NCI-H2227 (cell line): ENCODE results near the gene PKHD1.
"Not testable (repeated sequence)": the region's sequence is repeated elsewhere in the genome, so short reads cannot be mapped to it uniquely, and the experiment has no call there.

ENCODE experiments used
- DNase-seq: peaks from one replicate; lab custom pipeline; 2025; ENCODE audit not compliant: unreplicated experiment; lab: John Stamatoyannopoulos, UW

Gene PKHD1

DNA sequence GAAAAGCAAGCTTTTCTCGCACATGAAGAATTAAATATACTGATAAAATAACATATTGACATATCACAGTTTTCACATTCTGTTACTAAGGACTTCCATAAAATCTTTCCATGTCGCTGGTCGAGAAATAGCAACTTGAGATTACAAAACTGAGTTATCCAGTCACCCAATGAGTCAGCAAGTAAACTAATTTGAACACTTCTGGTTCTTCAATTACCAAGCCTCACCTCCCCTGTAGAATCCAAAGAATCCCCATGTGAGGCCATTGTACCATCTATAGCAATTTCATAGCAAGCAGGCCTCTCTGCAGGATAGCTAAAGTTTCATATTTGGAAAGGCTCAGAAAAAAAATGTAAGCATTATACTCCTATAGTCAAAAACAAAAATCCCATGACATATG is 87.3 kb downstream of the PKHD1 start:
- no peak for DNase-seq

DNA sequence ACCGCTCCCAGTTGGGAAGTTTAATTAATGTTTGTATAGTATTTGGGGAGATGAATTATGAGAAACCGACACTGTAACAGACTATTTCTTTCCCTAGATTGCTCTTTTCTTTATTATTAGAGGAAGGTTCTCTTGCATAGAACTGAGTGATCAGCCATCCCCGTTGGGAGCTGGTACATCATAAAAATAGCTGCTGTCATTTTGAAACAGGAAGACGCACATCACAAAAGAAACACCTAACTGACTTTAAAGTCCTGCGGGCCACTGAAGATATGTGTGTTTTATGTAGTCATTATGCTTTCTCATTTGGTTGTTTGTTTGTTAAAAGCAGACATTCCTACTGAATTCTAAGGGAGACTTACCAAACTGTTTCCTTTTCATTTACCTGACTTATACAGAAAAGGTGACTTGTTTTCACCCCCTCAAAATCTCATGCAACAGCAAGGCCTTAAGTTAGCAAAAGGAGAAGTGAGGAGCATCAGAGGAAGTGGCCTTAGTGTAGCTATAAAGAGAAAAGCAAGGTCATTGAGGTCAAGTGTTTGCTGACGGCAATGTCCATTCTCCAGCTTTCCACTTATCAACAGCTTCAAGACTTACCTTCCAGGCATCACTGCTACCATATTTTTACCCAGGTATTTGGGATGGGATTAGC is 91.0 kb downstream of the PKHD1 start:
- no peak for DNase-seq

DNA sequence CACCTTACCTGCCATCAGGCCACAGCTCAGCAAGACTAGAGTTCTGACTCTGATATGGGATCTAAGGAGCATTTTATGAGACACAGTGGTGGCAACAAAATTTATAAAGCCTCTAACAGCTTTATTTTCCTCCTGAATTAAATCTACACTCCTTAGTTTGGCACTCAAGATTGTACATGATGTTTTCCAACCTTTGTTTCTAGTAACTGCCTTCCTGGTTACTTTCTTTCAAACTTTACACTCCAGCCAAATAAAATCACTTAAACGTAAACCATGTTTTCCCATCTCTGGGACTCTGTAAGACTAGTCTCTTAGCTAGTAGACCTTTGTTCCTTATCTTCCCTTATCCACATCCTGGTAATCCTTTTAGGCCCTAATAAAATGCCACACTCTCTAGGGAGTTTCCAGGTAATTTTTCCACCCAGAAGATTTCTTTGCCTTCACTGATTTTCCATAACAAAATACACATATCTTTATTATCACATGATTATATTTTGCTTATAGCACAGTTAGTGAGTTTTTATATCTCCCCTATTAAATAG is 92.1 kb downstream of the PKHD1 start:
- DNase-seq, result no peak

DNA sequence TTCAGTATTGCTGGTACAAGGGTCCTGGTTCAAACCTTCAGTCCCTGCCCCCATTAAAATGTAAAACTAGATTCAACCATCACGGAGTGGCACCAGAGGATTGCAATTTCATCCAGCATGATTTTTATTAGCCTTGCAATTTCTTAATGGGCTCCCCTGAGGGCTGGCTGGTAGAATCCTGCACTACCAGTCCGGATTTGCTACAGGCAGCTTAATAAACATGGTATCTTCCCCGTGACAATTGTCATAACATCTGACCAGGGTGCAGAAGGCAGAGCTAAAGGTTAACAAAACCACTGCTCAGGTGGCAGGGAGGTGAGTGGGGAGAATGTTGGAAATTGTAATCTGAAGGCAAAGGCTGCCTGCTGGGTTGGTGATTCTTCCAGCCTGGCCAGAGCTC is 94.5 kb downstream of the PKHD1 start:
- no peak for DNase-seq

DNA sequence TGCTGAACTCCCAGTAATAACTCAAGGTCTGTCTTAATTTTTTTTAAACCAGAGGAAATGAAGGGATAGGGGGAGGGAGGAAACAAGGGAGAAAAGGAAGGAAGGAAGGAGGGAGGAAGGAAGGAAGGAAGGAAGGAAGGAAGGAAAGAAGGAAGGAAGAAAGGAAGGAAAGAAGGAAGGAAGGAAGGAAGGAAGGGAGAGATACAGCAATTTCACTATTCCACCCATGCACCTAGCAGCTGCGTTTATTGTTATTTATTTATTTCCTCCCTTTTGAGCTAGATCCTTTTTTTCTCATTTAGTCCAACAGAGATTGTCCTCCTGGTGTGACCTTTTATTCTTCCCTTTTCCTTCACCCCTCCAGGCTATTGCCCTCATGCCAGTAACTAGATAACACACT is 97.6 kb downstream of the PKHD1 start:
- DNase-seq, result no peak

DNA sequence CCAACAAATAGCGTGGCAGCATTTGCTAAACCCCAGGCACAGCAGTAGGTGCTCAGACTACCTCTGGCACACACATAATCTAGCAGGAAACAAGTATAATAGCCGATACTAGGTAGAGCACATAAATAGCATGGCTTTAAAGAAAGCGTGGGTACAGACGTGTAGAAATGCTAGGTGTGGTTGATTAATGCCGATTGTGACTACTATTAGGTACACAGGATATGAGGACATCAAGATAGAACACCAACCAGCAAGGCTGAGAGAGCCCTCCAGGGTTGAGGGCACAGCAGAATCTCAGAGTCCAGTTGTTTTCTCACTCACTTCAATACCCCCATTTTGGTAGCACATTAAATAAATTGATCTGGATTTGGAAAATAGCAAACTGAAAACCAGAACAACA is 100.5 kb downstream of the PKHD1 start:
- DNase-seq, result no peak

DNA sequence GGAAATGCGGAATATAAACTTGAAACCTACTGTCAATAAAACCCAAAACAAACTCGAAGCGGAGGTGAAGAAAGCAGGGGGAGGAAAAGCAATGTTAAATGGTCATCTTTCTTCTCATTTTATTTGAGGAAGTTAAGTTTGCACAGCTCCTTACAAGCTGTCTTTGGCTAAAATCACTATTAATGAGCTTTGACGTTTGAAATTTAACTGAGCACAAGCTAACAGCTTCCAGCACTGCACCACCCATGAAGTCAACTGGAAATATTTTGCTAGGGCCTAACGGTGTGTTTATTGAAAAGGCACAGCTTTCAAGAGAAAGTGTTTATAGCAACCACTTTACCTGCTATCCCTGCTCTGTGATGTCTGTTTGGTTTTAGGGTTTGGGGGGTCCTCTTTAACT is 103.8 kb downstream of the PKHD1 start:
- DNase-seq, result no peak

DNA sequence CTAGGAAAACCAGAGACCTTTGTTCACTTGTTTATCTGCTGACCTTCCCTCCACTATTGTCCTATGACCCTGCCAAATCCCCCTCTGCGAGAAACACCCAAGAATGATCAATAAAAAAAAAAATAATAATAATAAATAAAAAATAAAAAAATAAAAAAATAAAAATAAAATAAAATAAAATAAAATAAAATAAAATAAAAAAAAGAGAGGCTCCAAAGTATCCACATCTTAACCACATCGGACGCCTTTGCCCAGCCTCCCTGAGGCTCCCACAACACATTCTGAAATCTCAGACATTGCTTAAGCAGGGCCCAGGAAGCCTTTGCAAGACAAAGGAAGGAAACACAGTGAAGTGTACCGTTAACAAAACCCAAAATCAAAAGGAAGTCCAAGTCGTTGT is 104.7 kb downstream of the PKHD1 start:
- not testable (repeated sequence) for DNase-seq

DNA sequence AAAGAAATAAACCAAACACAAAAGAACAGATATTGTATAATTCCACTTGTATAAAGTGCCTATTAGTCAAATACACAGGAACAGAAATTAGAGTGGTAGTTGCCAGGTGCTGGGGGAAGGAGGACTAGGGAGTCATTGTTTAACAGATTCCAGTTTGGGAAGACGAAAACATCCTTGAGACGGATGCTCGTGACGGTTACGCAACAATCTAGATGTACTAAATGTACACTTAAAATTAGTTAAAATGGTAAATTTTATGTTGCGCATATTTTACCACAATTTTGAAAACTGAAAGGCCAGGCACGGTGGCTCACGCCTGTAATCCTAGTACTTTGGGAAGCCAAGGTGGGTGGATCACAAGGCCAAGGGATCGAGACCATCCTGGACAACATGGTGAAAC is 111.0 kb downstream of the PKHD1 start:
- no peak for DNase-seq

DNA sequence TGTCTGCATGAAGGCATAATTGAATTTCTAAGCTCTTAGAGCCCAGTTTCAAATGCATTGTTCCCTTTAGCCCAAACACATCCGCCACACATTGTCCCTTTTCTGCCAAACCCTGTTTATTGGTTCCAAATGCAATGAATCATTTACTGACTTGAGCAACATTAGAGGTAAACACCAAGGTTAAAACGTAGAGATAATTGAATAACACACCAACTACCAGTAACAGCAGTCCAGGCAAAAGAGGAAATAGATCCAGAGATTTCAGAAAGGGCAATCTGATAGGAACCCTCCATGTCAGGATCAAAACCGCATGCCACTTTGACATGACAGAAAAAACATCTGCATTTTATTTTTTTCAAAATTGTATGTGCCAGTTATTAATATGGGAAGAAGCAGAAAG is 114.8 kb downstream of the PKHD1 start:
- DNase-seq, result no peak

DNA sequence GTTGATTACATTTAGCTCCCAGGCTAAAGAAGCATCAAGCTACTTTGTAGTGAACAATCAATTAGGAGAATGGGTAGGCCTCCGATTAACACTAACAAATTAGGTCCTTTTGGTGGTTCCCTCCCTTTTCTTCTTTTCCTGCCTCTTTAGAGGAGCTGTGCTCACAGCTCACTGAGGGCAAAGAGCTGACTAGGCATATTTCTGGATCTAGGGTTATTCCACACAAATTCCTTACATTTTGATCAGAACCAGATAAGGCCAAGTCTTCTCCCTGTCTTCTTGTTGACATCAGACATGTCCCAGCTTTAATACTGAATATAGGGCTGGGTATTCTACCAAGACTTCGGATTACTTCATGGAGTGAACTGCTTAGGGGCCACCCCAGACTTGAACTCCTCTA is 119.1 kb downstream of the PKHD1 start:
- no peak for DNase-seq

DNA sequence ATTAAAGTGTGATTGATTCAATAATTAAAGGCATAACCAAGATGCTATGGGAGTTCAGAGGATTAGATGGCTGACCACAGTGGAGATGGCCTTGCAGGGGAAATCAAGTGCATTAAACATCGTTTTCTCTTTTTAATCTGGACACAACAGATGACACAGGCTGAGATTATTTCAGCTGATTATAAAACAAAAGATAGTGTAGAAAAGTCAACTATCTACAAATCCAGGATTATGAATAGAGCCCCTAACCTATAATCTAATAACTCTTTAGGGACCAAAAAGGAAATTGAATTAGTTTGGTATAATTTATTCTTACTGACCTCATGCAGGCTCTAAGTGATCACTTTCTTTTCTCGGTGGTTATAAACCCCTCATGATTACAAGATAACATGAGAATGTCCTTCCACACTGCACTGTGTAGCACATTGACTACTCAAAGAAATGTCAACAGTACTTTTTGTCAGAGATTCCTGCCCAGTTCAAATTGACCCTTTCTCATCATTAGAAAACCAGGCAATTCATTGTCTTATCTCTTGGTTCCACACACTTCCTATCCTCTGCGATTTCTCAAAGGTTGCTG is 122.1 kb downstream of the PKHD1 start:
- no peak for DNase-seq

DNA sequence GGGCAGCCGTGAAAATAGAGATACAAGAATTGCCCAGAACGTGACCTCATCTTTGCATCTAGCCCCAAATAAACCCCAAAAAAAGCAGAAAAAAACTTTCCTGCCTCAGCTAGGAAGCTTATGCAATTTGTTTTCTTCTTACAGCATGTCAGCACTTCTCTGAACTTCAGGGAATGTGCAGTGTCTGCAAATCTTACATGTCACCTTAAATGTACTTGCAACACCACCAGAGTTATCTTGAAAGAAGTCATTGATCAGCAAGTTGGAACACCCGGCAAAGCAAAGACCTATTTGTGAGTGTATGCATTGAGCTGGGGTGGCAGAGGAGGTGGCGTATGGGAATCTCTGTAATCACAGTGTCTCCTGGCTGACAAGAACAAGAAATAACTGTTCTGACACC is 123.4 kb downstream of the PKHD1 start:
- DNase-seq, result no peak

DNA sequence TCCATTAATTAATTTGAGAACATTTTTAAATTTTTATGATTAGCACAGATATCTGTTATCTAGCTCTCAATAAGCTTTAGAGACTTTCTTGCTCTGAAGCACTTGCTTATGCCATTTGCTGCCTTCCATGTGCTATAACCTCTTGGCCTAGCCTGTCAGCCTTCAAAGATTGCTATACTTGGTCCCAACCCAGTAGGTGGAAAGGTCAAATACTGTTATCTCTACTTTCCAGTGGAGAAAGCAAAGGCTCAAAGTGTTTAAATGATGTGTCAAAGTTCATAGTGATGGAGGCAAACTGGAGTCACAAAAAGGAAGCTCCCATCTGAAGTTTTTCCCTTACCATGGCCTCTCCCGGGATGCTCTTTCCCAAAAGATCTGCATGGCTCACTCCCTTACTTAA is 125.1 kb downstream of the PKHD1 start:
- no peak for DNase-seq

DNA sequence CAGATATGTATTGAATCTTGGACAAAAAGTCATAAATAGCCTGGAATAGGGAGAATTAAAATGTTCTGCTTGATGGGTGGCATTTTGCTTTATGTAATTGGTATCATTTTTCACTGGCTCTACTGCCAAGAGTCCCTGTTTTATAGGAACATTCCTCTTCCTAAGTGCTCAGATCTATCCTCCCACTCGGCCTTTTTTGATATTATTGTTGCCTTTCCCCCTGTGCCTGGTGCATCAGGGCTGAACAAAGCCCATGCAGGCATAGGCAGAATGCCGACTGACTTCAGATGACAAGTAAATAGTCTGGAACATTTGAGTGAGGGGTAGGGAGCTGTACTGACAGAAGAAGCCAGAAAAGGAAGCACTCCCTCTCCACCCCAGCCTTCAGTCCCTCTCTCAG is 127.0 kb downstream of the PKHD1 start:
- DNase-seq, result no peak

DNA sequence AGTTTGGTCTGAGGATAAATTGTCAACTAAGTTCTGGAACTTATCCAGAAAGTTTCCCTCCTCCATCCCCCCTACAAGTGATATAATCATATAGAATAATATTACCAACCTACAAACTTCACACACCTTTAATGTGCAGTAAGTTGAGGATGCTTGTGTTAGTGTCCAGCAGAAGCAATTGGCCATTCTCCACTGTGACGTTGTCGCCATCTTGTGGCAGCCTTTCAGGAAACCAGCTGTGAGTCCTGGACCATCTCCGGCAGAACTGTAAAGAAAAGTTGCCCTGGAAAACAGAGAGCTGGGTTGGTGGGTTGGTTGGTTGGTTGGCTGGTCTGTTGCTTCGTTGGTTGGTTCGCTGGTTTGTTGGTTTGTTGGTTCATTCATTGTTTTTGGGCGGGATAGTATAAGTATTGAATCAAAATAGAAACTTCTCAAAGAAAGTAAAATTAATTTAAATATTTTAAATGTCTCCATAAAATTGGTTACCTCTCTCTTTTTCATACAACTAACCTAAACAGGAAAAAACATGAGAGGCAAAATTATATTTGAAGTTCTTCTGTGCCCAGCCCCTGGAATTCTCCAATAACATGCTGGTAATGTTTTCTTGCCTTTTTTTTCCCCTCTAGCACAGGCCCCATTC is 127.5 kb downstream of the PKHD1 start:
- peak; percentile 77 for DNase-seq

DNA sequence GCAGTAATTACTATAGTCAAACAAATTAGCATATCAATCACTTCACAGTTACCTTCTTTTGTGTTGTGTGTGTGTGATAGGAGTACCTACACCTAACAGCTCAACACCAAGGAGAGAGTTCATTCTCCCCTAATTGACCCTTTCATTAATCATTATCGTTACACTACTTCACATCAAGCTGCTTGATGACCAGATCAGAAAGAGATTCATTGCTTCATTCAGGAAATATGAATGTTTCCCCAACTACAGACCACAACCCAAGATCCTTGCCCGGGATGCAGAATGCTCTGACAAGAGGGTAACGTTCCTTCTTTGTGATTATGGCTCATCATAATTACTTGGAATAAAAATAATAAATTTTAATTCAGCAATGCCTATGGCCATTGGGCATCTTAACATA is 132.7 kb downstream of the PKHD1 start:
- no peak for DNase-seq

DNA sequence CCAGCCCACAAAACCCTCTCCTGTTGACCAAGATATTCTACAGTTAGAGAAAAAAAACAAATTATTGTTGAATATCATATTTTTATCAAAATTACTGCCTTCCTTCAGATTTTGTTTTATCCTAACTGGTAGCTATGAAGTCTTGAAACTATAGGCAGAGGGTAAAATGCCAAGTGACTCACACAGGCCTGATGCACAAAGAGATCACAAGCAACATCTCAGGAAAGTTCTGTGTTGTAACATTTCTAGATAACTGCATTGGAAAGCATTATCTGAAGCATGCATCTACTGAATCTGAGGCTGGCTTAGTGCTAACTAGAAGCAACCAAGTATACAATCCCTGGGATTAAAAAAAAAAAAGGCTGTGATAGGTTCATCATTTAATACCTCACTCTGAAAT is 134.2 kb downstream of the PKHD1 start:
- DNase-seq, result no peak

DNA sequence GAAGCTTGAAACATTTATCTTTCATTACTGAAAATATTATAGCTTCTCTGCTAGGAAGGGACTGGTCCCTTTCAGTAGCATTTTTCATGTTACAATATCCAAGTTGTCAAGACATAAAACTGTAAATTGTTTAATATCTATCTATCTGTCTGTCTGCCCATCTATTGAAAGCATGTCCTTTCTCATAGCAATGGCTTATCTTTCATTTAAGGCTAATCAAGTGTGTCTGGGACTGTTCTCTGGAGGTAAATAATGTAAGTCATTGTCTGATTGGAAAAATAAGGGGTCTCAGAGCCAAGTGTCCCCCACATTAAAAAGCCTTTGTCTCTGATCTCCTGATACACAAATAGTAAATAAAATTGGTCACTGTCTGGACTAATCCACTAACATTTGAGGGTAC is 135.5 kb downstream of the PKHD1 start:
- DNase-seq, result no peak

DNA sequence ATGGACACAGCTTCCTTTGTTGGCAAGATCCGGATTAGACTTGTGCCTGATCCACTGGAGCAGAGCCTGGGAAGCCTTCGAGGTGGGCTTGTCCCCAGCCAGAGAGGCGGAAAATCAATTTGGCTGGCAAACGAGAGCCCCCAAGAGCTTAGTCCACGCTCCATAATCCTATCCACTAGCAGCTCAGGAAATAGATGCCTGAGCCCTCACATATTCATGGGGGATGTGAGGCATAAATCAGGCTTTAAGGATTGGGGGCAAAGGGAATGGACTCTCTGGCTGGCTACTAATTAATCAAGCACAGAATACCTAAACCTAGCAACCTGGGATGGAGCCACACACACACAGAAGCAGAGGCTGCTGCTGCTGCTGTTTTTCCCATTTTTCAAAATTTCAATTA is 137.9 kb downstream of the PKHD1 start:
- DNase-seq, result no peak

DNA sequence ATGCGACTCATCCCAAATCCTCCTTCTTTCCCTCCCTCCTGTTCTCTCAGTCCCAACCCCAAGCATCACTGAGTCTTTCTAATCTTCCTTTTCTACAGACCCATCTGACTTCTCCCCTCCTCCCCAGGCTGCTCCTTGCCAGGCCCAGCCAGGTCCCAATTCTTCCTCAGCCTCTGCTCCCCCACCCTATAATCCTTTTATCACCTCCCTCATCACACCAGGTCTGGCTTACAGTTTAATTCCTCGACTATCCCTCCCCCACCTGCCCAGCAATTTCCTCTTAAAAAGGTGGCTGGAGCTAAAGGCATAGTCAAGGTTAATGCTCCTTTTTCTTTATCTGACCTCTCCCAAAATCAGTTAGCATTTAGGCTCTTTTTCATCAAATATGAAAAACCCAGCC is 147.7 kb downstream of the PKHD1 start:
- DNase-seq, result not testable (repeated sequence)

DNA sequence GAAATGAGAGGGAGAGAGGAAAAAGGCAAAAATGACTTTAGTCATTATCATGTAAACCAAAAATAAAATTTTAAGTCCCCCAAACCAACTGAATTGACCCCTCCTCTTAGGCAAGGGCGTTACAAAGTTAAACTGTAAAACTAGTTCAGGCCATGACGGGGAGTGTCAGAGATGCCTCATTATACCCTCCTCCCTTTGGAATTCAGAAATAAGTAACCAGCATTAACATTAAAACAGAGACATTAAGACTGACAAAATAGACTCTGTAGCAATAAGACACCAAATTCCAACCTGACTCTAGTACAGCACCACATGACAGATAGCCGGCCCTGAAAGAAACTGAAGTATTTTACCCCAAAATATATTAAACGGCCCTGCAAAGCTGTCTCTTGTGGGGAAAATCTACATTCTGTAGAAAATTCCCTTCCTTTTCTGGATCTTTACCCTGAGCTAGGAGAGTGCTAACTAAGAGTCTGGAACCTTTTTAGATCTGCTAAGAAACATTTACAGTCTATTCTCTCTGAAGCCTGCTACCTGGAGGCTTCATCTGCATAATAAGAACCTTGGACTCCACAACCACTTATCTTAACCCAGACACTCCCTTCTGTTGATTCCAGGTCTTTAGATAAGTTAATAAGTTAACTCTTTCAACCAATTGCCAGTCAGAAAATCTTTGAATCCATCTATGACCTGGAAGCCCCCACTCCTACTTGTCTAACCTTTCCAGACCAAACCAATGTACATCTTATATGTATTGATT is 150.7 kb downstream of the PKHD1 start:
- DNase-seq, result no peak
